ENCODE measurements around the gene CLEC16A. TPM values are rescaled to one million over a fixed set of nuclear protein-coding genes. Genes with fewer than 3 reads are reported as not detected.

The CLEC16A gene
- polyA plus RNA-seq, 1 experiment, result 11.9 TPM

GRCh38 chr16:11092788-11093571, 148.6 kb downstream of the CLEC16A start:
- Histone ChIP-seq H3K4me3 (ENCODE audit: low read depth, low read length) (no peak overlapping the region), H3K27me3 (ENCODE audit: control insufficient read depth, insufficient read depth, low read length) (no peaks in the 10 kb centered on the region), H3K27ac (ENCODE audit: low read depth, low read length) (peak overlapping the region; percentile 11), H3K9me3 (ENCODE audit: control insufficient read depth, insufficient read depth, low read length) (no peaks in the 10 kb centered on the region; the same call in 1 of the 2 replicates)
- POLR2A ChIA-PET, result no interaction called here
- no peak for DNase-seq (ENCODE audit: low read depth, low spot score)
- no peak for TF ChIP-seq CTCF (IDR thresholded peaks at IDR 0.05; ENCODE audit: low read depth, low read length)
- CTCF ChIA-PET, result no interaction called here

GRCh38 chr16:11093572-11094074, 149.3 kb downstream of the CLEC16A start:
- no peak for TF ChIP-seq CTCF (IDR thresholded peaks at IDR 0.05; ENCODE audit: low read depth, low read length)
- Histone ChIP-seq H3K27ac (ENCODE audit: low read depth, low read length) (peak overlapping the region; percentile 77), H3K9me3 (ENCODE audit: control insufficient read depth, insufficient read depth, low read length) (no peaks in the 10 kb centered on the region), H3K4me3 (ENCODE audit: low read depth, low read length) (no peak overlapping the region), H3K27me3 (ENCODE audit: control insufficient read depth, insufficient read depth, low read length) (no peaks in the 10 kb centered on the region)
- no peak for DNase-seq (ENCODE audit: low read depth, low spot score)
- CTCF ChIA-PET, result interaction anchor here (1.9 kb wide), 1 partner anchor 122 kb away, joined by 5 read pairs; no protein-coding TSS in a partner anchor
- POLR2A ChIA-PET, result interaction anchor here (0.9 to 1.0 kb wide), 3 partner anchors 14 to 162 kb away, joined by 3 to 5 read pairs (median 3); partner anchors contain the start of gene SOCS1

DNA sequence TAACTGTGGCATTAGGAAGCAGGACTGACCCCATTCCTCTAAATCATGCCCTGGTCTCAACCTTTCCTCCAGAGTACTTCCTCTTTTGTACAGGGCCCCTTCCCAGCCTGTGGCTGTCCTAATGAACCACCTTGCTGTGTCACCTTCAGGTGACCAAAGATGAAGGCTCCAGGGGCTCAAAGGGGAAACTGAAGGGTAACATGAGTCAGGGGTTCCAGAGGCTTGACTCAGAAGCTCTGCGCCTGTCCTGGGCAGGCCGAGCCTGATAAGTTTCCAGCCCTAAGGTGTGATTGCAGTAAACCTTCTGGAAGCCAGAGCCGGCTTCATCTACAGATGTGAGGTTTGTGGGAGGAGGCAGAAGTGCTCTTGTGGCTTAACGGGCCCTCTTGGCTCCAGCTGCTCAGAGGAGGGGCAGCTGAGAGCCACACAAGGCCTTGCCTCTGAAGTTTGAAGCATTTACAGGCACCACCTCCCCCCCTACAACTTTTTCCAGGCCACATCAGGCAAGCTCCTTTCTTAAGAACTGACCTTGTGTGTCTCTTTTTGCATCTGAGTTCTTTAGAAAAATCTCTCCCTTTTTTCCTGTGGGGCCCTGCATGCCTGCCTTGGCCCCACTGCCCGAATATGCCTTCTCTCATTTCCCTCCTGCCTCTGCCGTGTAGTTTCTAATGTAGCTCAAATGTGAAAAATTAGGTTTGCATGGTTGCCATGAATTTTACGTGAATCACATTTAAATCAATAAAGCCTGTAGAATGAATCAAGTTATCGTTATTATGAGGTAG, 149.9 kb downstream of the CLEC16A start:
- peak; percentile 70 for DNase-seq (ENCODE audit: low read depth, low spot score)
- POLR2A ChIA-PET, result interaction anchor here (0.7 to 1.0 kb wide), 4 partner anchors 15 to 161 kb away, joined by 3 to 5 read pairs (median 3); partner anchors contain the start of gene SOCS1
- Histone ChIP-seq H3K4me3 (ENCODE audit: low read depth, low read length) (no peak overlapping the region), H3K27ac (ENCODE audit: low read depth, low read length) (peak overlapping the region; percentile 77), H3K27me3 (ENCODE audit: control insufficient read depth, insufficient read depth, low read length) (no peaks in the 10 kb centered on the region), H3K9me3 (ENCODE audit: control insufficient read depth, insufficient read depth, low read length) (no peaks in the 10 kb centered on the region)
- no peak for TF ChIP-seq CTCF (IDR thresholded peaks at IDR 0.05; ENCODE audit: low read depth, low read length)
- CTCF ChIA-PET, result interaction anchor here (1.9 kb wide), 1 partner anchor 123 kb away, joined by 5 read pairs; no protein-coding TSS in a partner anchor

DNA sequence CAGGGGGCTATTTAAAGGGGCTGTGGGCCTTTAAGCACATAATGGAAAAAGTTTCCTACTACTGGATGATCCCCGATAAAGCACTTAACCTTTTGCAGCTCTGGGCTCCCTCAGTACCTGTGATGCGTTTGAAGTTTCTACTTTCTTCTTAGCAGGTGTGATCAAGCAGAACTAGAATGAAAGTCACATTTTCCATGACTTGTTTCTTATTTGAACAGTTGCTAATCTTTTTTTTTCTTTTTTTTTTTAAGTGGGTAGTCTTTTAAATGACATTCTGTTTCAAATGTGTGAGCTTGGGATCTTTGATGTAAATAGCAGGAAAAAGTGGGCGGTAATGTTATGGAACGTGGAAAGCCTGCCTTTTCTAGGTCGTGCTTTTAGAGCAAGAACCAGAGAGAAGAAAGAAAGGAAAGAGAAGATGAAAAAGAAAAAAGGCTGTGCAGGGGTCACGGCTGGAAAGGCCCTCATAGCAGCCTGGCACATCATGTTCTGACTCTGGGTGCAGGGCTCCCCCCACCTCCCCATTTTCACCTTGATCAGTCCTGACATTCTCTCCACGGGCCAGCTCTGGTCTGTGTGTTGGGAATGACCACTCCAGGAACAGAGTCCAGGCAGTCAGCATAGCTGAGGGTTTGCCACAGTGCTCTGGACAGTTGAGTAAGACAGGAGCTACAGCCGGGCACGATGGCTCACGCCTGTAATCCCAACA, 150.6 kb downstream of the CLEC16A start:
- CTCF ChIA-PET, result interaction anchor here (0.9 to 1.9 kb wide), 2 partner anchors 124 to 312 kb away, joined by 5 read pairs; no protein-coding TSS in a partner anchor
- H3K9me3 ChIP-seq (ENCODE audit: control insufficient read depth, insufficient read depth, low read length), result no peaks in the 10 kb centered on the region
- POLR2A ChIA-PET, result interaction anchor here (0.9 to 1.0 kb wide), 2 partner anchors 157 to 160 kb away, joined by 3 to 5 read pairs; partner anchors contain the start of gene SOCS1
- DNase-seq (ENCODE audit: low read depth, low spot score), result no peak
- H3K27me3 ChIP-seq (ENCODE audit: control insufficient read depth, insufficient read depth, low read length), result no peaks in the 10 kb centered on the region
- peak overlapping the region; percentile 77 for H3K27ac ChIP-seq (ENCODE audit: low read depth, low read length)
- no peak for TF ChIP-seq CTCF (IDR thresholded peaks at IDR 0.05; ENCODE audit: low read depth, low read length)
- H3K4me3 ChIP-seq (ENCODE audit: low read depth, low read length), result no peak overlapping the region
